DMS153 (cell line): ENCODE measurements around the gene PACSIN1.
"Not testable (repeated sequence)": the region's sequence is repeated elsewhere in the genome, so short reads cannot be mapped to it uniquely, and the experiment has no call there.

Experiments used
- DNase-seq: peaks from one replicate; lab custom pipeline; 2025; lab: John Stamatoyannopoulos, UW

The PACSIN1 gene

GRCh38 chr6:34485321-34486060, 19.6 kb downstream of the PACSIN1 start:
- no peak for DNase-seq

GRCh38 chr6:34486106-34486740, 20.3 kb downstream of the PACSIN1 start:
- DNase-seq = no peak

GRCh38 chr6:34486886-34487285, 21.0 kb downstream of the PACSIN1 start:
- DNase-seq = not testable (repeated sequence)

- no peak for DNase-seq
These were observed 21.7 kb downstream of the PACSIN1 start for GRCh38 chr6:34487536-34487935.

- DNase-seq = no peak
These were observed 23.4 kb downstream of the PACSIN1 start for GRCh38 chr6:34489207-34489805.

GRCh38 chr6:34490390-34491090, 24.7 kb downstream of the PACSIN1 start:
- peak; percentile 60 for DNase-seq

- no peak for DNase-seq
These were observed 25.2 kb downstream of the PACSIN1 start for GRCh38 chr6:34491091-34491430.

GRCh38 chr6:34493344-34493743, 27.5 kb downstream of the PACSIN1 start:
- no peak for DNase-seq

- no peak for DNase-seq
These were observed 29.1 kb downstream of the PACSIN1 start for GRCh38 chr6:34494973-34495372.

GRCh38 chr6:34496103-34496685, 30.3 kb downstream of the PACSIN1 start:
- peak; percentile 15 for DNase-seq

GRCh38 chr6:34497411-34497810, 31.5 kb downstream of the PACSIN1 start:
- no peak for DNase-seq

GRCh38 chr6:34506718-34507117, 40.8 kb downstream of the PACSIN1 start:
- DNase-seq = no peak

- DNase-seq = no peak
These were observed 42.5 kb downstream of the PACSIN1 start for GRCh38 chr6:34508425-34508824.

GRCh38 chr6:34509782-34510181, 43.9 kb downstream of the PACSIN1 start:
- DNase-seq = no peak

- no peak for DNase-seq
These were observed 44.4 kb downstream of the PACSIN1 start for GRCh38 chr6:34510299-34510698.

- no peak for DNase-seq
These were observed 45.5 kb downstream of the PACSIN1 start for GRCh38 chr6:34511214-34511914.

- DNase-seq = no peak
These were observed 46.2 kb downstream of the PACSIN1 start for GRCh38 chr6:34511915-34512737.

- no peak for DNase-seq
These were observed 46.9 kb downstream of the PACSIN1 start for GRCh38 chr6:34512738-34513115.

- no peak for DNase-seq
These were observed 47.8 kb downstream of the PACSIN1 start for GRCh38 chr6:34513646-34514045.

GRCh38 chr6:34514112-34514511, 48.2 kb downstream of the PACSIN1 start:
- DNase-seq = no peak
